ENCODE results near the gene PPP1R9B. TPM values are rescaled to one million over a fixed set of nuclear protein-coding genes. Genes with fewer than 3 reads are reported as not detected.

Gene PPP1R9B
- total RNA-seq, 4 donors from 2014 or later: 9.2 to 65.3 (median 20.6) TPM

DNA sequence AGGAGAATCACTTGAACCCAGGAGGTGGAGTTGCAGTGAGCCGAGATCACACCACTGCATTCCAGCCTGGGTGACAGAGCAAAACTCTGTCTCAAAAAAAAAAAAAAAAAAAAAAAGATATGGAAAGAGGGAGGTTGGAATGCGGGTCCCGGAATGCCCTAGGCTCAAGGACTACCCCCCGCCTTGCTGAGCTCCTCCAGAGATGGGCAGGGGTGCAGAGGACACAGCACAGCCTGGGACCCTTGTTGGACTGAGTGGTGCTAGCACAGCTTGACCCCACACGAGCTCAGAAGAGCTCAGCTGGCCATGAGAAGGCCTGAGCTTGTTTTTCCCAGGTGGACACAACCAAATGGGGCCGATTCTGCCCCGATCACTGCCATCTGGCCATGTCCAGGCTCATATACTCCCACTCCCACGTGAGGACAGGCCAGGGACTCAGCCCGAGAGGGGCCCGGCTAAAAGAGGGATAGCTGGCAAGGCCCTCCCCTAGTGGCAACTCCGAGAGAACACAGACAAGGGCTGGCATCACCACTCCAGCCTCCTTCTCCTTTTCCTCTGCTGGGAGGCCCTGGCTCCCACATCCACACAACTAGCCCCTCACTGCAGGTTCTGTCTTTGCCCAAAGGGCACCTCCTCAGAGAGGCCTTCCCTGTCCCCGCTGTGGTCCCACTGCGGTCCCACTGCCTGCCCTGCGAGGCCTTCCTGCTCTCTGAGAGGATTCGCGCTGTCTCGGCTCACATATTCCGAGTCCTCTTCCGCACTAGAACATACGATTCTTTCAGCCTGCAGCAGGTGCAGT lies 26.3 kb upstream of the PPP1R9B start:
- Histone ChIP-seq H3K4me3 (no peak overlapping the region), H3K9me3 (no peaks in the 10 kb centered on the region), H3K27ac (peak overlapping the region; percentile 82 to 88), H3K27me3 (no peaks in the 10 kb centered on the region), H3K36me3 (no peaks in the 10 kb centered on the region), H3K4me1 (peaks cover 0 to 17% of the 10 kb centered on the region in 2 donors)
- no peak for DNase-seq
- TF ChIP-seq CTCF (IDR thresholded peaks at IDR 0.05) (no peak), POLR2A (IDR thresholded peaks at IDR 0.05) (no peak)
- intact Hi-C loops (cut with DNase I; ENCODE audit: low total_unique reads): no loop called here

- intact Hi-C loops (cut with DNase I; ENCODE audit: low total_unique reads): no loop called here
- no peak for TF ChIP-seq POLR2A (IDR thresholded peaks at IDR 0.05)
- TF ChIP-seq CTCF (IDR thresholded peaks at IDR 0.05): no peak
- H3K4me1 ChIP-seq: peaks cover 0 to 17% of the 10 kb centered on the region in 2 donors
Observed at GRCh38 chr17:50175035-50175807, 24.7 kb upstream of the PPP1R9B start.

GRCh38 chr17:50174444-50174843 lies 24.0 kb upstream of the PPP1R9B start:
- peak overlapping the region; percentile 88 to 95 for H3K27ac ChIP-seq
- TF ChIP-seq POLR2A (IDR thresholded peaks at IDR 0.05): no peak
- TF ChIP-seq CTCF (IDR thresholded peaks at IDR 0.05): no peak

More at GRCh38 chr17:50175035-50175807, 24.7 kb upstream of the PPP1R9B start:
- peak overlapping the region in 1 of 2 donors; percentile 95 for H3K27ac ChIP-seq
- H3K9me3 ChIP-seq: no peaks in the 10 kb centered on the region
- no peak for DNase-seq
- no peaks in the 10 kb centered on the region for H3K36me3 ChIP-seq
- H3K27me3 ChIP-seq: no peaks in the 10 kb centered on the region
- no peak overlapping the region for H3K4me3 ChIP-seq

GRCh38 chr17:50173335-50173941 lies 23.0 kb upstream of the PPP1R9B start:
- peak overlapping the region; percentile 88 to 95 for H3K27ac ChIP-seq
- no peaks in the 10 kb centered on the region for H3K9me3 ChIP-seq
- H3K4me1 ChIP-seq: peaks cover 3 to 17% of the 10 kb centered on the region in 2 donors
- no peaks in the 10 kb centered on the region for H3K27me3 ChIP-seq
- TF ChIP-seq CTCF (IDR thresholded peaks at IDR 0.05) (no peak), POLR2A (IDR thresholded peaks at IDR 0.05) (peak in 1 of 2 donors; percentile 33)
- no peaks in the 10 kb centered on the region for H3K36me3 ChIP-seq
- H3K4me3 ChIP-seq: no peak overlapping the region
- DNase-seq: peak; percentile 74 to 81
- intact Hi-C loops (cut with DNase I; ENCODE audit: low total_unique reads): no loop called here

More at GRCh38 chr17:50174444-50174843, 24.0 kb upstream of the PPP1R9B start:
- Histone ChIP-seq H3K27me3 (no peaks in the 10 kb centered on the region), H3K4me1 (peaks cover under 1 to 17% of the 10 kb centered on the region in 2 donors), H3K9me3 (no peaks in the 10 kb centered on the region), H3K4me3 (no peak overlapping the region), H3K36me3 (no peaks in the 10 kb centered on the region)
- no peak for DNase-seq
- intact Hi-C loops (cut with DNase I; ENCODE audit: low total_unique reads): no loop called here

All from uterus (tissue), 4 donors.